ENCODE measurements around the gene XRCC5. TPM values are rescaled to one million over a fixed set of nuclear protein-coding genes. Genes with fewer than 3 reads are reported as not detected.

XRCC5 gene
- total RNA-seq, 1 donor from 2014 or later: 185 TPM

GRCh38 chr2:216126943-216127342 is 17.8 kb downstream of the XRCC5 start:
- DNase-seq (ENCODE audit: low read depth): no peak
- Histone ChIP-seq H3K36me3 (ENCODE audit: control insufficient read depth, insufficient read depth, low read length) (peaks cover 17% of the 10 kb centered on the region), H3K4me3 (ENCODE audit: low read depth, low read length) (no peak overlapping the region), H3K27me3 (ENCODE audit: control insufficient read depth, insufficient read depth, low read length) (no peaks in the 10 kb centered on the region)
- TF ChIP-seq CTCF (IDR thresholded peaks at IDR 0.05; ENCODE audit: insufficient read depth, low read length, severe bottlenecking): no peak
- FAIRE-seq: no peak

GRCh38 chr2:216130346-216130971 is 21.3 kb downstream of the XRCC5 start:
- FAIRE-seq (no peak), DNase-seq (ENCODE audit: low read depth) (no peak)
- Histone ChIP-seq H3K27me3 (ENCODE audit: control insufficient read depth, insufficient read depth, low read length) (no peaks in the 10 kb centered on the region), H3K36me3 (ENCODE audit: control insufficient read depth, insufficient read depth, low read length) (peaks cover 26% of the 10 kb centered on the region), H3K4me3 (ENCODE audit: low read depth, low read length) (no peak overlapping the region)
- TF ChIP-seq CTCF (IDR thresholded peaks at IDR 0.05; ENCODE audit: insufficient read depth, low read length, severe bottlenecking): no peak

DNA sequence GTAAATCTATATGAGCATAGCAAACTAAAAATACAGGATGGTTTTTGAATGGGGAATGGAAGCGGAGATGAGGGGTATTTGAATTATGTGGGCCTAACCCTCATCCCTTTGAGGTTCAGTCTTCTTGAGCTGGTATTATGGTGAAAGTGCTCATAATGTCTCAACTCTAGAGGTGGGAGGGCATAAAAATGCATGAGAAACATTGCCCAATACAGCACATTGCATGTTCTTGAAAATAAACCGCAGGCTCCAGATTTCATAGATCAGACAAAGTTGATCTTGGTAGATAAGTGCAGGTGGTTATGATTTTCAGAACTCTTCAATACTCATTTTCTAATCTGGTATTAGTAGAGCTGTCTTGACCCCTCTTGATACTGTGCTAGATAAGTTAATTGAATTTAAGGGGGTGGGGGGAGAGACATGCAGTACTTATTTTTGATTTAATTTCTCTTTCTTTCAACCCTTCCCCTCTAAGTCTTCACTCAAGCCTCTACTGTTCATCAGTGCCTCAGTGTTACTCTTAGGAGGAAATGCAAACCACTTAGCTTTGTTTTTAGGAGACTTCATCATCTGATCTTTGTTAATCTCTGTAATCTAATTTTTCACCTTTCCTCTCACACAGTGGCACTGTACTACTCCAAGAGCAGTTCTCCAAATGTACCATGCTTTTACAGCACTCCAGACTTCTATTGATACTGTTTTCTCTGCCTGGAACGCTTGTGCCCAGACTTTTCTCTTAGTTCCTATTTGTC is 22.2 kb downstream of the XRCC5 start:
- no peak for TF ChIP-seq CTCF (IDR thresholded peaks at IDR 0.05; ENCODE audit: insufficient read depth, low read length, severe bottlenecking)
- no peak for FAIRE-seq
- Histone ChIP-seq H3K27me3 (ENCODE audit: control insufficient read depth, insufficient read depth, low read length) (no peaks in the 10 kb centered on the region), H3K36me3 (ENCODE audit: control insufficient read depth, insufficient read depth, low read length) (peaks cover 25% of the 10 kb centered on the region), H3K4me3 (ENCODE audit: low read depth, low read length) (no peak overlapping the region)
- DNase-seq (ENCODE audit: low read depth): no peak

DNA sequence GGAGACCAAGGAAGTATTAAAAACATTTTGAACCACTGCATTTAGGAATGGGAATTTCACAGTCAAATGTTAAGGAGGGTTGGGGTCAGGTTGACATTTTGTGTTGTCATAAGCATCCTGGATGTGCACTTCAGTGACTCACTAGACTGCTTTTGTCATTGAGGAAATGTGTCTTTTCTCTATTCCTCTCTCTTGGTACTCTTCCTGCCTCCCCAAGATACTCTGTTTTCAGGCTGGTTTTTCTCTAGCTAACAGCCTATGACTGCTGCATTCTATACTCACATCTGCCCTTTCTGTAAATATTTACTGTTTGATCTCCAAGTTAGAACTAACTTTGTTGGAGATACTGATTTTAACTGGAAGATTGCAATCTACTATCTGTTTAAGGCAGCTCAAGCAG is 23.4 kb downstream of the XRCC5 start:
- FAIRE-seq (no peak), DNase-seq (ENCODE audit: low read depth) (no peak)
- H3K4me3 ChIP-seq (ENCODE audit: low read depth, low read length): no peak overlapping the region
- peaks cover 26% of the 10 kb centered on the region for H3K36me3 ChIP-seq (ENCODE audit: control insufficient read depth, insufficient read depth, low read length)
- no peaks in the 10 kb centered on the region for H3K27me3 ChIP-seq (ENCODE audit: control insufficient read depth, insufficient read depth, low read length)
- TF ChIP-seq CTCF (IDR thresholded peaks at IDR 0.05; ENCODE audit: insufficient read depth, low read length, severe bottlenecking): no peak

- Histone ChIP-seq H3K4me3 (ENCODE audit: low read depth, low read length) (no peak overlapping the region), H3K27me3 (ENCODE audit: control insufficient read depth, insufficient read depth, low read length) (no peaks in the 10 kb centered on the region), H3K36me3 (ENCODE audit: control insufficient read depth, insufficient read depth, low read length) (peaks cover 30% of the 10 kb centered on the region)
- FAIRE-seq: no peak
- TF ChIP-seq CTCF (IDR thresholded peaks at IDR 0.05; ENCODE audit: insufficient read depth, low read length, severe bottlenecking): no peak
- DNase-seq (ENCODE audit: low read depth): no peak
These were observed 24.2 kb downstream of the XRCC5 start for GRCh38 chr2:216133397-216133796.
